ENCODE results near the gene SAT2. TPM values are rescaled to one million over a fixed set of nuclear protein-coding genes. Genes with fewer than 3 reads are reported as not detected.

The SAT2 gene
- total and polyA plus RNA-seq, 10 of the 15 experiments (the other 5 are each of a cell fraction or from before 2014, with no cell fraction given), result 14.6 to 44.0 (median 27.9) TPM

DNA sequence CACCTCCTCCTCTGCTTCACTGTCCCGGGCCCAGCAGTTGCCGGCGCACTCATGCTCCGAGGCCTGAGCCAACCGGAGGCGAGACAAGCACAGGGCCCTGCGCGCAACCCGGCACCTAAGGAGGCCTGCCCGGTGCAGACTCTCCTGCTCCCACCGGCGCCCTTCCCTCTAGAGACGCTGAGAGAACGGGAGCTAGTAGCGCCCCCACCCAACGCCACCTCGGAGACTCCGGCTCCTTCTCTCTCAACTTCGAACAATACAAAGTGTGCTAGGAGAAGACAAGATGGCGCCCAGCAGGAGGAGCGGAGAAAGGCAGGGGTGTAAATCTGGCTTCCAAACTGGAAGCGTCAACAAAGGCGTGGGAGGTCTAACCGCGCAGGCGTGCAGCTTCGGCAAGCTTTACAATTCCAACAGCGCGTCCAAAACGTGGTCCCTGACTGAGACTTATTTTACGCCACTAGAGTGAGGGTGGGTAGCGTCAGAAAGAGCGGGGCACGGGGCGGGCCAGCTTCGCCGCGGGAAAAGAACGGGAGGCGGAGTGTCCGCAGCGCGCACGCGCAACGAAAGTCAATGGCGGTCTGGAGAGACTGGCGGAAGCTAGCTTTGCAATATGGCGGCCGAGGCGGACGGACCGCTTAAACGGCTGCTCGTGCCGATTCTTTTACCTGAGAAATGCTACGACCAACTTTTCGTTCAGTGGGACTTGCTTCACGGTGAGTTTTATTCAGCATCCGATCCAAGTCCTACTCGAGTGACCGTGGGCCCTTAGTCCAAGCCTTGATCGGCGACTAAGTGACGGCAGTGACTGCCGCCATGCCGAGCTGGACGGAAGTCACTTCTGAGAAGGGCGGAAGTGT, 44.1 kb downstream of the SAT2 start, which contains the start of gene MPDU1 (continued):
- TF ChIP-seq ZNF687 (IDR thresholded peaks at IDR 0.05), result peak; percentile 97
- TF ChIP-seq, protein P1, sequence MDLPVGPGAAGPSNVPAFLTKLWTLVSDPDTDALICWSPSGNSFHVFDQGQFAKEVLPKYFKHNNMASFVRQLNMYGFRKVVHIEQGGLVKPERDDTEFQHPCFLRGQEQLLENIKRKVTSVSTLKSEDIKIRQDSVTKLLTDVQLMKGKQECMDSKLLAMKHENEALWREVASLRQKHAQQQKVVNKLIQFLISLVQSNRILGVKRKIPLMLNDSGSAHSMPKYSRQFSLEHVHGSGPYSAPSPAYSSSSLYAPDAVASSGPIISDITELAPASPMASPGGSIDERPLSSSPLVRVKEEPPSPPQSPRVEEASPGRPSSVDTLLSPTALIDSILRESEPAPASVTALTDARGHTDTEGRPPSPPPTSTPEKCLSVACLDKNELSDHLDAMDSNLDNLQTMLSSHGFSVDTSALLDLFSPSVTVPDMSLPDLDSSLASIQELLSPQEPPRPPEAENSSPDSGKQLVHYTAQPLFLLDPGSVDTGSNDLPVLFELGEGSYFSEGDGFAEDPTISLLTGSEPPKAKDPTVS (IDR thresholded peaks at IDR 0.05; ENCODE audit: low read depth, low read length), result peak; percentile 46; the same call in 1 of the 2 replicates
- peak; percentile 97 for TF ChIP-seq POLR2AphosphoS5 (IDR thresholded peaks at IDR 0.05; ENCODE audit: low read length)
- no peak for TF ChIP-seq YBX1 (IDR thresholded peaks at IDR 0.05)
- peak; percentile 78; the same call in 2 of the 3 replicates for TF ChIP-seq POU2F2 (IDR thresholded peaks at IDR 0.05; ENCODE audit: borderline replicate concordance, low read depth, low read length)
- no peak for TF ChIP-seq ZSCAN29 (IDR thresholded peaks at IDR 0.05)
- TF ChIP-seq, protein P2, sequence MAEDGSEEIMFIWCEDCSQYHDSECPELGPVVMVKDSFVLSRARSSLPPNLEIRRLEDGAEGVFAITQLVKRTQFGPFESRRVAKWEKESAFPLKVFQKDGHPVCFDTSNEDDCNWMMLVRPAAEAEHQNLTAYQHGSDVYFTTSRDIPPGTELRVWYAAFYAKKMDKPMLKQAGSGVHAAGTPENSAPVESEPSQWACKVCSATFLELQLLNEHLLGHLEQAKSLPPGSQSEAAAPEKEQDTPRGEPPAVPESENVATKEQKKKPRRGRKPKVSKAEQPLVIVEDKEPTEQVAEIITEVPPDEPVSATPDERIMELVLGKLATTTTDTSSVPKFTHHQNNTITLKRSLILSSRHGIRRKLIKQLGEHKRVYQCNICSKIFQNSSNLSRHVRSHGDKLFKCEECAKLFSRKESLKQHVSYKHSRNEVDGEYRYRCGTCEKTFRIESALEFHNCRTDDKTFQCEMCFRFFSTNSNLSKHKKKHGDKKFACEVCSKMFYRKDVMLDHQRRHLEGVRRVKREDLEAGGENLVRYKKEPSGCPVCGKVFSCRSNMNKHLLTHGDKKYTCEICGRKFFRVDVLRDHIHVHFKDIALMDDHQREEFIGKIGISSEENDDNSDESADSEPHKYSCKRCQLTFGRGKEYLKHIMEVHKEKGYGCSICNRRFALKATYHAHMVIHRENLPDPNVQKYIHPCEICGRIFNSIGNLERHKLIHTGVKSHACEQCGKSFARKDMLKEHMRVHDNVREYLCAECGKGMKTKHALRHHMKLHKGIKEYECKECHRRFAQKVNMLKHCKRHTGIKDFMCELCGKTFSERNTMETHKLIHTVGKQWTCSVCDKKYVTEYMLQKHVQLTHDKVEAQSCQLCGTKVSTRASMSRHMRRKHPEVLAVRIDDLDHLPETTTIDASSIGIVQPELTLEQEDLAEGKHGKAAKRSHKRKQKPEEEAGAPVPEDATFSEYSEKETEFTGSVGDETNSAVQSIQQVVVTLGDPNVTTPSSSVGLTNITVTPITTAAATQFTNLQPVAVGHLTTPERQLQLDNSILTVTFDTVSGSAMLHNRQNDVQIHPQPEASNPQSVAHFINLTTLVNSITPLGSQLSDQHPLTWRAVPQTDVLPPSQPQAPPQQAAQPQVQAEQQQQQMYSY (CRISPR knock-in tag; IDR thresholded peaks at IDR 0.05), result no peak
- peak; percentile 99 for TF ChIP-seq GABPA (IDR thresholded peaks at IDR 0.05; ENCODE audit: low read depth)
- peak; percentile 67; the same call in 1 of the 2 replicates for TF ChIP-seq FOXM1 (IDR thresholded peaks at IDR 0.05; ENCODE audit: low read depth, low read length)
- no peak for TF ChIP-seq PBX3 (IDR thresholded peaks at IDR 0.05; ENCODE audit: insufficient replicate concordance, low read depth, low read length)
- TF ChIP-seq ATF7 (IDR thresholded peaks at IDR 0.05; ENCODE audit: low read depth), result peak; percentile 71
- peak; percentile 37; the same call in 1 of the 2 replicates for TF ChIP-seq RUNX3 (IDR thresholded peaks at IDR 0.05; ENCODE audit: low read length)
- TF ChIP-seq BCL3 (IDR thresholded peaks at IDR 0.05; ENCODE audit: borderline replicate concordance, insufficient read depth, low read depth, low read length, poor library complexity, severe bottlenecking), result peak; percentile 66
- peak; percentile 69; the same call in 1 of the 2 replicates for TF ChIP-seq CBFB (IDR thresholded peaks at IDR 0.05; ENCODE audit: low read depth)
- TF ChIP-seq BHLHE40 (IDR thresholded peaks at IDR 0.05; ENCODE audit: borderline replicate concordance in 1 of 2, low read depth in 2 of 2, low read length in 1 of 2), result peak in 1 of 2 experiments; percentile 78; a peak in 1 of 4 replicates
- TF ChIP-seq PML (IDR thresholded peaks at IDR 0.05; ENCODE audit: low read length), result peak; percentile 99

Data from GM12878 (cell line).